ENCODE data around the gene PEX7.
"Not testable (repeated sequence)": the region's sequence is repeated elsewhere in the genome, so short reads cannot be mapped to it uniquely, and the experiment has no call there.

PEX7 gene

GRCh38 chr6:136798044-136798443 is 24.3 kb upstream of the PEX7 start:
- no peaks in the 10 kb centered on the region for H3K27me3 Mint-ChIP-seq
- H3K36me3 Mint-ChIP-seq, result peaks cover 2% of the 10 kb centered on the region
- no peak overlapping the region for H3K4me3 Mint-ChIP-seq
- H3K4me1 Mint-ChIP-seq, result peaks cover 3% of the 10 kb centered on the region
- peaks cover 3% of the 10 kb centered on the region for H3K9me3 Mint-ChIP-seq
- no peak overlapping the region for H3K27ac Mint-ChIP-seq
- no peak for ATAC-seq (ENCODE audit: low read depth)
- DNase-seq (ENCODE audit: low spot score in 2 of 2), result no peak

GRCh38 chr6:136801581-136801980 is 20.8 kb upstream of the PEX7 start:
- H3K36me3 Mint-ChIP-seq, result peaks cover 2% of the 10 kb centered on the region
- no peak overlapping the region for H3K4me3 Mint-ChIP-seq
- no peaks in the 10 kb centered on the region for H3K4me1 Mint-ChIP-seq
- H3K27me3 Mint-ChIP-seq, result no peaks in the 10 kb centered on the region
- no peak for DNase-seq (ENCODE audit: low spot score in 2 of 2)
- peaks cover 4% of the 10 kb centered on the region for H3K9me3 Mint-ChIP-seq
- ATAC-seq (ENCODE audit: low read depth), result no peak
- H3K27ac Mint-ChIP-seq, result no peak overlapping the region

GRCh38 chr6:136803608-136804007 is 18.8 kb upstream of the PEX7 start:
- Mint-ChIP-seq H3K27ac (no peak overlapping the region), H3K4me3 (no peak overlapping the region), H3K4me1 (no peaks in the 10 kb centered on the region), H3K27me3 (no peaks in the 10 kb centered on the region), H3K36me3 (peaks cover 2% of the 10 kb centered on the region), H3K9me3 (peaks cover 4% of the 10 kb centered on the region)
- DNase-seq (ENCODE audit: low spot score in 2 of 2), result no peak
- no peak for ATAC-seq (ENCODE audit: low read depth)

GRCh38 chr6:136809091-136809860 is 13.1 kb upstream of the PEX7 start:
- H3K4me3 Mint-ChIP-seq, result no peak overlapping the region
- ATAC-seq (ENCODE audit: low read depth) (no peak), DNase-seq (ENCODE audit: low spot score in 2 of 2) (no peak)
- H3K36me3 Mint-ChIP-seq, result no peaks in the 10 kb centered on the region
- H3K9me3 Mint-ChIP-seq, result no peaks in the 10 kb centered on the region
- no peaks in the 10 kb centered on the region for H3K27me3 Mint-ChIP-seq
- H3K27ac Mint-ChIP-seq, result no peak overlapping the region
- H3K4me1 Mint-ChIP-seq, result no peaks in the 10 kb centered on the region

- Mint-ChIP-seq H3K9me3 (no peaks in the 10 kb centered on the region), H3K27me3 (no peaks in the 10 kb centered on the region), H3K27ac (no peak overlapping the region), H3K36me3 (no peaks in the 10 kb centered on the region), H3K4me3 (no peak overlapping the region), H3K4me1 (no peaks in the 10 kb centered on the region)
- DNase-seq (ENCODE audit: low spot score in 2 of 2) (no peak), ATAC-seq (ENCODE audit: low read depth) (no peak)
Measured at GRCh38 chr6:136811272-136811671, 11.1 kb upstream of the PEX7 start.

GRCh38 chr6:136812174-136812573 is 10.2 kb upstream of the PEX7 start:
- no peak overlapping the region for H3K27ac Mint-ChIP-seq
- no peak for ATAC-seq (ENCODE audit: low read depth)
- no peak overlapping the region for H3K4me3 Mint-ChIP-seq
- no peak for DNase-seq (ENCODE audit: low spot score in 2 of 2)
- no peaks in the 10 kb centered on the region for H3K36me3 Mint-ChIP-seq
- no peaks in the 10 kb centered on the region for H3K9me3 Mint-ChIP-seq
- peaks cover 1% of the 10 kb centered on the region for H3K27me3 Mint-ChIP-seq
- no peaks in the 10 kb centered on the region for H3K4me1 Mint-ChIP-seq

GRCh38 chr6:136815608-136816007 is 6.8 kb upstream of the PEX7 start:
- not testable (repeated sequence) for H3K4me3 Mint-ChIP-seq

GRCh38 chr6:136816656-136817055 is 5.7 kb upstream of the PEX7 start:
- no peak for ATAC-seq (ENCODE audit: low read depth)

More at GRCh38 chr6:136815608-136816007, 6.8 kb upstream of the PEX7 start:
- H3K4me1 Mint-ChIP-seq; H3K36me3 Mint-ChIP-seq; ATAC-seq (ENCODE audit: low read depth); H3K27ac Mint-ChIP-seq; DNase-seq (ENCODE audit: low spot score in 2 of 2); H3K9me3 Mint-ChIP-seq; H3K27me3 Mint-ChIP-seq: not testable (repeated sequence)

GRCh38 chr6:136820561-136820960 is 1.8 kb upstream of the PEX7 start:
- ATAC-seq (ENCODE audit: low read depth) (no peak), DNase-seq (ENCODE audit: low spot score in 2 of 2) (no peak)
- no peaks in the 10 kb centered on the region for H3K9me3 Mint-ChIP-seq
- H3K36me3 Mint-ChIP-seq, result peaks cover 2% of the 10 kb centered on the region
- H3K27ac Mint-ChIP-seq, result no peak overlapping the region
- H3K4me3 Mint-ChIP-seq, result no peak overlapping the region
- H3K27me3 Mint-ChIP-seq, result peaks cover 6% of the 10 kb centered on the region
- H3K4me1 Mint-ChIP-seq, result peaks cover 5% of the 10 kb centered on the region

More at GRCh38 chr6:136816656-136817055, 5.7 kb upstream of the PEX7 start:
- Mint-ChIP-seq H3K36me3 (no peaks in the 10 kb centered on the region), H3K9me3 (no peaks in the 10 kb centered on the region), H3K27ac (no peak overlapping the region), H3K27me3 (peaks cover 6% of the 10 kb centered on the region), H3K4me3 (no peak overlapping the region), H3K4me1 (peaks cover 1% of the 10 kb centered on the region)
- DNase-seq (ENCODE audit: low spot score in 2 of 2), result no peak

- Mint-ChIP-seq H3K4me1 (peaks cover 11% of the 10 kb centered on the region), H3K36me3 (peaks cover 11% of the 10 kb centered on the region), H3K27me3 (peaks cover 5% of the 10 kb centered on the region), H3K9me3 (no peaks in the 10 kb centered on the region), H3K27ac (peak overlapping the region; percentile 96), H3K4me3 (peak overlapping the region; percentile 91)
- ATAC-seq (ENCODE audit: low read depth) (no peak), DNase-seq (ENCODE audit: low spot score in 2 of 2) (no peak)
Measured at GRCh38 chr6:136822046-136822375, 381 bp upstream of the PEX7 start.

GRCh38 chr6:136823128-136823660 is 802 bp downstream of the PEX7 start:
- peaks cover 13% of the 10 kb centered on the region for H3K4me1 Mint-ChIP-seq
- peaks cover 1% of the 10 kb centered on the region for H3K9me3 Mint-ChIP-seq
- DNase-seq (ENCODE audit: low spot score in 2 of 2) (no peak), ATAC-seq (ENCODE audit: low read depth) (no peak)
- peaks cover 2% of the 10 kb centered on the region for H3K27me3 Mint-ChIP-seq
- peaks cover 16% of the 10 kb centered on the region for H3K36me3 Mint-ChIP-seq
- H3K4me3 Mint-ChIP-seq, result peak overlapping the region; percentile 91
- peak overlapping the region; percentile 96 for H3K27ac Mint-ChIP-seq

- Mint-ChIP-seq H3K4me3 (no peak overlapping the region), H3K9me3 (peaks cover 3% of the 10 kb centered on the region), H3K27ac (no peak overlapping the region), H3K27me3 (no peaks in the 10 kb centered on the region), H3K36me3 (peaks cover 37% of the 10 kb centered on the region), H3K4me1 (peaks cover 13% of the 10 kb centered on the region)
- ATAC-seq (ENCODE audit: low read depth), result no peak
- no peak for DNase-seq (ENCODE audit: low spot score in 2 of 2)
Measured at GRCh38 chr6:136826216-136826615, 3.8 kb downstream of the PEX7 start.

- Mint-ChIP-seq H3K27ac (no peak overlapping the region), H3K9me3 (peaks cover 8% of the 10 kb centered on the region), H3K36me3 (peaks cover 49% of the 10 kb centered on the region), H3K4me1 (peaks cover 4% of the 10 kb centered on the region), H3K27me3 (no peaks in the 10 kb centered on the region), H3K4me3 (no peak overlapping the region)
- no peak for DNase-seq (ENCODE audit: low spot score in 2 of 2)
- no peak for ATAC-seq (ENCODE audit: low read depth)
Measured at GRCh38 chr6:136831873-136832562, 9.6 kb downstream of the PEX7 start.

GRCh38 chr6:136840276-136841001 is 18.0 kb downstream of the PEX7 start:
- H3K36me3 Mint-ChIP-seq, result peaks cover 6% of the 10 kb centered on the region
- no peaks in the 10 kb centered on the region for H3K9me3 Mint-ChIP-seq
- peaks cover 4% of the 10 kb centered on the region for H3K4me1 Mint-ChIP-seq
- no peaks in the 10 kb centered on the region for H3K27me3 Mint-ChIP-seq
- H3K4me3 Mint-ChIP-seq, result no peak overlapping the region
- ATAC-seq (ENCODE audit: low read depth), result no peak
- DNase-seq (ENCODE audit: low spot score in 2 of 2), result no peak
- H3K27ac Mint-ChIP-seq, result no peak overlapping the region

Data from memory B cell (primary cell).